HUES64 (cell line): ENCODE data around the gene BCOR.

Source experiments
- H3K27ac ChIP-seq: 2 replicates; pipeline ENCODE4 v1.7.0; 2013; ENCODE audit warnings: low read depth, low read length, inconsistent platforms
- H3K27me3 ChIP-seq: 2 replicates; pipeline ENCODE4 v1.6.1; 2013; ENCODE audit warnings: mild to moderate bottlenecking, low read length; ENCODE audit not compliant: insufficient read depth
- H3K36me3 ChIP-seq: 2 replicates; pipeline ENCODE4 v1.6.1; 2013; ENCODE audit warnings: mild to moderate bottlenecking, low read length; ENCODE audit not compliant: insufficient read depth
- H3K4me1 ChIP-seq: 2 replicates; pipeline ENCODE4 v1.6.1; 2013; ENCODE audit warnings: mild to moderate bottlenecking, low read length, moderate library complexity; ENCODE audit not compliant: insufficient read depth
- H3K4me3 ChIP-seq: 2 replicates; pipeline ENCODE4 v1.5.1; 2013; ENCODE audit warnings: mild to moderate bottlenecking, low read length, moderate library complexity
- H3K9ac ChIP-seq: 2 replicates; pipeline ENCODE4 v1.6.1; 2013; ENCODE audit warnings: mild to moderate bottlenecking, low read depth, low read length
- H3K9me3 ChIP-seq: 2 replicates; pipeline ENCODE4 v1.6.1; 2013; ENCODE audit warnings: low read depth, low read length; ENCODE audit not compliant: insufficient read depth
- WGBS: fragments of 150-250, 120-280 bp; methylation state at CpG from one replicate; pipeline ENCODE4 v1.1.7; 2013; ENCODE audit warnings: missing lambda C conversion rate; 5-methylcytosine and 5-hydroxymethylcytosine counted together

Gene BCOR

DNA sequence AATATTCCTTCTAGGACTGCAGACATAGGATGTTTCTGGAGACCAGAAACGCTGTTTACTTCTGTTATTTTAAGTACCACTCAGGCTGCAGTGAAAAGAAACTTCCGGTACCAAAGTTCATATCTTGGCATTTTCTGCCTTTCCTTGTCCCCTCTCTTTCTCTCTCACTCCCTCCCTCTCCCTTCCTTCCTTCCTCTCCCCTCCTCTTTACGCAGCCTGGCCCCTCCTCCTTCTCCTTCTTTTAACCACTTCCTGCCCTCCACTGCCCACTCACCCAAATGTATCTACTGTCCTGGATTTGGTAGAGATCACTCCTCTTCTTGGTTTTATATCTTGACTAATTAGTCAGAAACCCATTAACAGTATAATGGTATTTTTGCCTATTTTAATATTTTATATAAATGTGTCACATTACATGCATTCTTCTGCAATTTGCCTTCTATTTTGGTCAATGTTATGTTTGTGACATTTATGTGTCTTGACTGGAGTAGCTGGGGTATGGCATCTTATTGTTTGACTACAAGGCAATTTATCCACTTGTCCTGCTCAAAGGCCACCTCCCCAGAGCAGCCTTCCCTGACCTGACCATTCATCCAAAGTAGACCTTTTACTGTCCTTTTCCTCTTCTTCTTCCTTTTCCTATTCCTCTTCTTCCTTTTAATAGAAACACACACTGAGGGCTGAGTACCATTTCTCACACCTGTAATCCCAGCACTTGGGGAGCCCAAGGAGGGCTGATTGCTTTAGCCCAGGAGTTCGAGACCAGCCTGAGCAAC lies 56.9 kb downstream of the BCOR start:
- H3K9ac ChIP-seq, result no peak overlapping the region
- no peak overlapping the region for H3K27ac ChIP-seq
- H3K9me3 ChIP-seq, result no peaks in the 10 kb centered on the region
- H3K36me3 ChIP-seq, result no peaks in the 10 kb centered on the region
- 61% methylated on average over 4 of the region's 4 CpGs for WGBS
- H3K27me3 ChIP-seq, result no peaks in the 10 kb centered on the region
- no peaks in the 10 kb centered on the region for H3K4me1 ChIP-seq
- no peak overlapping the region for H3K4me3 ChIP-seq

GRCh38 chrX:40039887-40040286 lies 57.9 kb downstream of the BCOR start:
- no peaks in the 10 kb centered on the region for H3K4me1 ChIP-seq
- 97% methylated on average over 8 of the region's 8 CpGs for WGBS
- no peak overlapping the region for H3K9ac ChIP-seq
- no peaks in the 10 kb centered on the region for H3K36me3 ChIP-seq
- no peak overlapping the region for H3K4me3 ChIP-seq
- no peaks in the 10 kb centered on the region for H3K27me3 ChIP-seq
- no peak overlapping the region for H3K27ac ChIP-seq
- H3K9me3 ChIP-seq, result no peaks in the 10 kb centered on the region

- Histone ChIP-seq H3K4me3 (no peak overlapping the region), H3K9me3 (no peaks in the 10 kb centered on the region), H3K27ac (no peak overlapping the region), H3K4me1 (no peaks in the 10 kb centered on the region), H3K27me3 (no peaks in the 10 kb centered on the region), H3K36me3 (no peaks in the 10 kb centered on the region), H3K9ac (no peak overlapping the region)
These were observed 60.4 kb downstream of the BCOR start for GRCh38 chrX:40037367-40037766.

DNA sequence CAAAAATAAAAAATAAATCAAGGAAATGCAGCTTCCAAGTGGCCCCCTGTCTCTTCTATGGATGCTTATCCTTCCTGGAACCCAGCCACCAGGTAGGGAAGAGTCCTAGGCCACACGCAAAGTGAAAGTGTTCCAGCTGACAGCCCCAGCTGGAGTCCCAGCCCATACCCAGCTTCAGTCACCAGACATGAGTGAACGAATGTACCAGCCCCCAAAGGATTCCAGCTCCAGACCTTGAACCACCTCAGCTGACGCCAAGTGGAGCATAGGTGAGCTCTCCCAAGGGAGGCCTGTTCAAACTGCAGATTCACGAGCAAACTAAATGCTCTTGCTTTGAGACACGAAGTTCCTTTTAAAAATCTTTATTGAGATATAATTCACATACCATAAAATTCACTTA lies 62.0 kb downstream of the BCOR start:
- Histone ChIP-seq H3K36me3 (no peaks in the 10 kb centered on the region), H3K27me3 (no peaks in the 10 kb centered on the region), H3K9me3 (no peaks in the 10 kb centered on the region), H3K9ac (no peak overlapping the region), H3K27ac (no peak overlapping the region), H3K4me3 (no peak overlapping the region), H3K4me1 (no peaks in the 10 kb centered on the region)
- 89% methylated on average over 4 of the region's 5 CpGs for WGBS

GRCh38 chrX:40031911-40032310 lies 65.8 kb downstream of the BCOR start:
- no peaks in the 10 kb centered on the region for H3K27me3 ChIP-seq
- H3K4me1 ChIP-seq, result no peaks in the 10 kb centered on the region
- H3K36me3 ChIP-seq, result no peaks in the 10 kb centered on the region
- no peak overlapping the region for H3K4me3 ChIP-seq
- 94% methylated on average over 5 of the region's 5 CpGs for WGBS
- H3K27ac ChIP-seq, result no peak overlapping the region
- no peak overlapping the region for H3K9ac ChIP-seq
- no peaks in the 10 kb centered on the region for H3K9me3 ChIP-seq

DNA sequence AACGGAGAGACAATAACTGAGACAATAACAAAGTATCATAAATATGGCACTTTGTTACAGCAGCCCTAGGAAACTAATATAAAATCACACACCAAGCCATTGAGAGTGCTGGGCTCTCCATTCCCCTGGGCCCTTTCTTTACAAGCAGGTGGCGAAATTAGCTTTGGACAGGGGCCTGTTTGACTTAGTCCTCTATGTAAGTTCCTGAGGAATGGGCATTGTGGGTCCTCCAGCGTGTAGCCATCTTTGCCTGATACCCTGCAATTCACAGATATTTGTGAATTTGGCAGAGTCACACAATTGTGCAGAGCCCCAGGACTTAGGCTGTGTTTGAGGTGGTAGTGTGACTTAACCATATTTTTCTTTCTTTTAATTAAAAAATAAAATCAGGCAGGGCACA lies 67.6 kb downstream of the BCOR start:
- Histone ChIP-seq H3K4me3 (no peak overlapping the region), H3K36me3 (no peaks in the 10 kb centered on the region), H3K27me3 (no peaks in the 10 kb centered on the region), H3K27ac (no peak overlapping the region), H3K4me1 (no peaks in the 10 kb centered on the region), H3K9ac (no peak overlapping the region), H3K9me3 (no peaks in the 10 kb centered on the region)
- WGBS, result 91% methylated on average over 3 of the region's 3 CpGs

DNA sequence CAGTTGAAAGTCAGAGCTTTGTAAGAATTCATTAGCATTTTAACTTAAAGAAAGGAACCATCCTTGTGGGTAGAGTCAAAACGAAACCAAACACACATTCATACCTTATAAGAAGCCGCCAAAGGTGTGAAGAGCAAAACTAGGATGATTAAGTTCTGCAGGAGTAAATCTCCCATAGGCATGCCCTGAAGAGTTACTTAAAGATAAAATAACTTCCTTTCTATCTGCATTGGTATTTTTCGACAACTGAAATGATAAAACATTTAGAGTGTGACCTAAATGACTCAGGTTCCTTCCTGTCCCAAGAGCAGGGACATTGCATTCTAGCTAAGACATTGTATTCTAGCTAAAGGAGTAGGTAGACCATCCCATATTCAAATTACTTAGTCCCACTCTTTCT lies 75.3 kb downstream of the BCOR start:
- Histone ChIP-seq H3K36me3 (no peaks in the 10 kb centered on the region), H3K4me1 (no peaks in the 10 kb centered on the region), H3K9me3 (no peaks in the 10 kb centered on the region), H3K4me3 (no peak overlapping the region), H3K27ac (no peak overlapping the region), H3K27me3 (no peaks in the 10 kb centered on the region), H3K9ac (no peak overlapping the region)
- WGBS, result 67% methylated on average over 1 of the region's 3 CpGs

DNA sequence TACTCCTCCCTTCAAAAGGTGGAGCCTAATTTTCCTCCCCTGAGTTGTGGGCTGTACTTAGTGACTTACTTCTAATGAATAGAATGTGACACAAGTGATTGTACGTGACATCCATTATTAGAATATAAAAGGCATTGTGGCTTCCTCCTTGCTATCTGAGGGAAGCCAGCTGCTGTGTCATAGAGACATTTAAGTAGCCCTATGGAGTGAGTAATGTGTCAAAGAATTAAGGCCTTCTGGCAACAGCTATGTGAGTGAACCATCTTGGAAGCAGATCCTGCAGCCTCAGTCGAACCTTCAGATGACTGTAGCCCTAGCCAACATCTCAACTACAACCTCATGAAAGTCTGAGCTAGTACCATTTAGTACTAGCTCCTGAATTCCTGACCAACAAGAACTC lies 76.1 kb downstream of the BCOR start:
- Histone ChIP-seq H3K36me3 (no peaks in the 10 kb centered on the region), H3K27me3 (peaks cover 3% of the 10 kb centered on the region; the same call in 1 of the 2 replicates), H3K9ac (no peak overlapping the region), H3K4me3 (no peak overlapping the region), H3K4me1 (no peaks in the 10 kb centered on the region), H3K9me3 (no peaks in the 10 kb centered on the region), H3K27ac (no peak overlapping the region)
- 95% methylated on average over 2 of the region's 2 CpGs for WGBS

DNA sequence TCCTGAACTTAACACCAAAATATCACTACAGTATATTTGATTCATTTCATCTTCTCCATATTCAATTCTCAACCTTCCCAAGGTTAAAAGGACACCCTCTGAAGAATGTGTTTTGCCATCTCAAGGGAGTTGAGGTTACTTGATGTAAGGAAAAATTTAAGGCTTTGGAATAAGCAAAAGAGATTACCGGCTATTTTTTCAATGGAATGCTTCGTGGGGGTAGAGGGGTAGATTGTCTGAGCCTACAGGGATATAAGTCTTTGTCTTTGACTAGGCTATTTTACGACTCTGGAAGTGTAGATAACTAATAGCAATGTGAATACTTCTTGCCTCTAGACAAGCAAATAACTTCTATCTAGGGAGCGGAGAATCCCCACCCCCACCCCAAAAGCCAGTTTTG lies 78.2 kb downstream of the BCOR start:
- Histone ChIP-seq H3K27ac (no peak overlapping the region), H3K4me3 (no peak overlapping the region), H3K27me3 (peaks cover 18% of the 10 kb centered on the region), H3K36me3 (no peaks in the 10 kb centered on the region), H3K4me1 (peaks cover 9% of the 10 kb centered on the region; the same call in 1 of the 2 replicates), H3K9ac (no peak overlapping the region), H3K9me3 (no peaks in the 10 kb centered on the region)
- WGBS, result 80% methylated on average over 2 of the region's 4 CpGs

DNA sequence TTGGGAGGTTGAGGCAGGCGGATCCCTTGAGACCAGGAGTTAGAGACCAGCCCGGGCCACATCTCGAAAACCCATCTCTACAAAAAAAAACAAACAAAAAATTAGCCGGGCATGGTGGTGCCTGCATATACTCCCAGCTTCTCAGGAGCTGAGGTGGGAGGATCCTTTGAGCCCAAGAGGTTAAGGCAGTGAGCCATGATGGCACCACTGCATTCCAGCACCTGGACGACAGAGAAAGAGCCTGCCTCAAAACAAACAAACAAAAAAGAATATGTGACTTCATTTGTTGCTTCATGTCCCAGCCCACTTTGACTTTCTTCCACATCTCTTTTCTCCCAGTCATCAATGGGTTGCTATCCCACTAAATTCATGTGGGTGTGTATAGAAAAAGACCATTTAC lies 79.7 kb downstream of the BCOR start:
- no peak overlapping the region for H3K27ac ChIP-seq
- no peak overlapping the region for H3K4me3 ChIP-seq
- H3K9me3 ChIP-seq, result no peaks in the 10 kb centered on the region
- H3K4me1 ChIP-seq, result peaks cover 9% of the 10 kb centered on the region; the same call in 1 of the 2 replicates
- no peaks in the 10 kb centered on the region for H3K36me3 ChIP-seq
- WGBS, result 58% methylated on average over 3 of the region's 5 CpGs
- H3K27me3 ChIP-seq, result peaks cover 28% of the 10 kb centered on the region
- no peak overlapping the region for H3K9ac ChIP-seq

- Histone ChIP-seq H3K9me3 (no peaks in the 10 kb centered on the region), H3K36me3 (no peaks in the 10 kb centered on the region), H3K4me1 (peaks cover 18% of the 10 kb centered on the region; the same call in 1 of the 2 replicates), H3K27ac (no peak overlapping the region), H3K4me3 (no peak overlapping the region), H3K9ac (no peak overlapping the region), H3K27me3 (peaks cover 41% of the 10 kb centered on the region)
- 87% methylated on average over 2 of the region's 2 CpGs for WGBS
These were observed 81.0 kb downstream of the BCOR start for GRCh38 chrX:40016749-40017148.

DNA sequence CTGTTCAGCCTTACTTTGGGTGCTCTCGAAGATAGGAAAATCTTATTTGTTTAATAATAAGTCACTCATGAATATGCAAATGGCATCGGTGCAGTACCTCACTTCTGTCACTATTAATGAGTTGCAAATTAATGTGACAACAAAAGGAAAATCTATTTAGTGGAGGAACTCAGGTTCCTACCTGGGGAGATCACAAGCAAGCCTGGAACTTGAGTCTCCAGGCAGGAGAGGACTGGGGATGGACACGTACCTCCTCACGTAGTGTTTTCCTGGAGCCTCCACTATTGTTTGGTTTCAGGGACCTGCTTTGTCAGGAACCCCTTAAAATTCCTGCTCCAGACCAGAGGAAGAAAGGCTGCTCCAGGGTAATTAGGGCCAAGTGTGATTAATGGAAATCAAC lies 82.1 kb downstream of the BCOR start:
- peaks cover 28% of the 10 kb centered on the region for H3K4me1 ChIP-seq
- H3K36me3 ChIP-seq, result no peaks in the 10 kb centered on the region
- H3K27ac ChIP-seq, result no peak overlapping the region
- H3K27me3 ChIP-seq, result peaks cover 52% of the 10 kb centered on the region
- no peaks in the 10 kb centered on the region for H3K9me3 ChIP-seq
- H3K4me3 ChIP-seq, result peak overlapping the region; percentile 55; the same call in 1 of the 2 replicates
- 30% methylated on average over 3 of the region's 4 CpGs for WGBS
- H3K9ac ChIP-seq, result no peak overlapping the region
